ENCODE results near the gene SET. TPM values are rescaled to one million over a fixed set of nuclear protein-coding genes. Genes with fewer than 3 reads are reported as not detected.

Gene SET, protein sequence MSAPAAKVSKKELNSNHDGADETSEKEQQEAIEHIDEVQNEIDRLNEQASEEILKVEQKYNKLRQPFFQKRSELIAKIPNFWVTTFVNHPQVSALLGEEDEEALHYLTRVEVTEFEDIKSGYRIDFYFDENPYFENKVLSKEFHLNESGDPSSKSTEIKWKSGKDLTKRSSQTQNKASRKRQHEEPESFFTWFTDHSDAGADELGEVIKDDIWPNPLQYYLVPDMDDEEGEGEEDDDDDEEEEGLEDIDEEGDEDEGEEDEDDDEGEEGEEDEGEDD
- 100 to 1,000 TPM; 173 to 217 (median 202) TPM for total RNA-seq

DNA sequence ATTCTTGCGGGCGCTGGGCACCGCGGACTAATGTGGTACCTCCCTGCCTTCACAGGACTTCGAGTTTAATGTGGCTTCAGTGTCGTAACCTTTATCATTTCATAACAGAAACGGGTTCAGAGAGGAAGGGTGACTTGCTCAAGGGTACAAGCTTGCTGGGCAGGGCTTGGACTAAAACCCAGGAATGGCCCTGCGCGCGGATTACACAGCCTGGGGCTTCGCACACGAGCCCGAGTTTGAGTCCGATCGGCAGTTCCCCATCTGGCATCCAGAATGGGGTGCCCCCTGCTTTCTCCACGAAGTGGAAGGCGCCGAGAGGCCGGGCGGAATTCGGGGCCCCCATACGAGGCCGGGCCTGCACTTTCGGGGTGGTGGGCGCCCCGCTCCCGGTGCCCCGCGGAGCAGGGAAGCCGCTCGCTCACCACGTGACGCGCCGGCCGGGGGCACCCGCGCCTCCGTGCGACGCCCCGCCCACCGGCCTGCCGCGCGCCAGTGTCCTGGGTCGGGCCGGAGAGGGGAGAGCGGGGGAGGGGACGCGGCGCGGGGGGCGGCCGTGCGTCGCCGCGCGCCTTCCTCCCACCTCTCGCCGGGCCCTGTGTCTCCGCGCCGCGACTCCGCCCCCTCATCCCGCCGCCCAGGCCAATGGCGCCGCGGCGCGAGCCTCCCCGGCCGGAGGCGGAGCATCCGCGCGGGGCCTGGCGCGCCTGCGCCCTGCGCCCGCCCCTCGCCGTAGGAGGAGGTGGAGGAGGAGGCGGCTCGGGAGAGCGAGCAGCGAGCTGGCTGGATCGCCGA is at the start of gene SET:
Gene SET (plus strand): TSS at position 722 of the 792 bp plus-strand sequence. CDS start 361 bp downstream, outside the sequence.
- whole genome bisulfite sequencing, 2 donors, result 14 to 20% methylated on average over 14 to 17 of the region's 93 CpGs
- DNase-seq, result peak; percentile 97
- Histone ChIP-seq H3K4me1 (peaks cover 36 to 44% of the 10 kb centered on the region in 2 donors), H3K27ac (peak within 1 kb of the TSS; percentile 92 to 96 (median 93)), H3K9me3 (no peaks in the 10 kb centered on the region), H3K36me3 (peaks cover 20 to 22% of the 10 kb centered on the region in 2 donors), H3K4me3 (replicated peaks in 1 of 3) (peak within 1 kb of the TSS; percentile 24 to 89 (median 81)), H3K27me3 (no peaks in the 10 kb centered on the region)
- peak; percentile 21 to 98 for TF ChIP-seq POLR2A (IDR thresholded peaks at IDR 0.05)
- TF ChIP-seq, protein P1, sequence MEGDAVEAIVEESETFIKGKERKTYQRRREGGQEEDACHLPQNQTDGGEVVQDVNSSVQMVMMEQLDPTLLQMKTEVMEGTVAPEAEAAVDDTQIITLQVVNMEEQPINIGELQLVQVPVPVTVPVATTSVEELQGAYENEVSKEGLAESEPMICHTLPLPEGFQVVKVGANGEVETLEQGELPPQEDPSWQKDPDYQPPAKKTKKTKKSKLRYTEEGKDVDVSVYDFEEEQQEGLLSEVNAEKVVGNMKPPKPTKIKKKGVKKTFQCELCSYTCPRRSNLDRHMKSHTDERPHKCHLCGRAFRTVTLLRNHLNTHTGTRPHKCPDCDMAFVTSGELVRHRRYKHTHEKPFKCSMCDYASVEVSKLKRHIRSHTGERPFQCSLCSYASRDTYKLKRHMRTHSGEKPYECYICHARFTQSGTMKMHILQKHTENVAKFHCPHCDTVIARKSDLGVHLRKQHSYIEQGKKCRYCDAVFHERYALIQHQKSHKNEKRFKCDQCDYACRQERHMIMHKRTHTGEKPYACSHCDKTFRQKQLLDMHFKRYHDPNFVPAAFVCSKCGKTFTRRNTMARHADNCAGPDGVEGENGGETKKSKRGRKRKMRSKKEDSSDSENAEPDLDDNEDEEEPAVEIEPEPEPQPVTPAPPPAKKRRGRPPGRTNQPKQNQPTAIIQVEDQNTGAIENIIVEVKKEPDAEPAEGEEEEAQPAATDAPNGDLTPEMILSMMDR (IDR thresholded peaks at IDR 0.05), result no peak
- intact Hi-C loops (cut with DNase I), result loop anchor here (10.0 kb wide), 1 partner anchor 54 kb away; no protein-coding TSS in a partner anchor

DNA sequence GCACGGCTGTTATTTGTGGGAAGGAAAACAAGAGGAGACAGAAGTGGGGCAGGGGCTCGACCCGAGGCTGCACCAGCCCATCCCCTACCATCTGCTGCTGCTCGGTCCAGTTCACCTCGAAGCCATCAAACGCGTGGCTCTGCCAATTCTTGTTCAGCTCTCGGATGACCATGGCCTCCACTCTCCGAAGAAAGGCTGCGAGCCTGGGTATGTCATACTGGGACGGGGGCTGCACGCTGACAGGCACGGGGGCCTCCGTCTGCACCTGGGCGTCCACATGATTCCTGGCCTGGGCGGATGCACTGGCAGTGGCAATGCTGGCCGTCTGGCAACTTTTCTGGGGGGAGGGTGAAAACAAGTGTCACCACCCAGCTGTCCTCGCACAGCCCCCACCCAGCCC is 48.4 kb upstream of the SET start:
- Histone ChIP-seq H3K27ac (no peak overlapping the region), H3K4me3 (replicated peaks in 1 of 3) (no peak overlapping the region), H3K27me3 (no peaks in the 10 kb centered on the region), H3K4me1 (peaks cover 15 to 16% of the 10 kb centered on the region in 2 donors), H3K36me3 (peaks cover 0 to 19% of the 10 kb centered on the region in 2 donors), H3K9me3 (no peaks in the 10 kb centered on the region)
- no peak for TF ChIP-seq POLR2A (IDR thresholded peaks at IDR 0.05)
- TF ChIP-seq, protein P1 (IDR thresholded peaks at IDR 0.05), result no peak
- WGBS, 2 donors, result 93 to 94% methylated on average over 16 to 17 of the region's 18 CpGs
- intact Hi-C loops (cut with DNase I), result no loop called here
- no peak for DNase-seq

DNA sequence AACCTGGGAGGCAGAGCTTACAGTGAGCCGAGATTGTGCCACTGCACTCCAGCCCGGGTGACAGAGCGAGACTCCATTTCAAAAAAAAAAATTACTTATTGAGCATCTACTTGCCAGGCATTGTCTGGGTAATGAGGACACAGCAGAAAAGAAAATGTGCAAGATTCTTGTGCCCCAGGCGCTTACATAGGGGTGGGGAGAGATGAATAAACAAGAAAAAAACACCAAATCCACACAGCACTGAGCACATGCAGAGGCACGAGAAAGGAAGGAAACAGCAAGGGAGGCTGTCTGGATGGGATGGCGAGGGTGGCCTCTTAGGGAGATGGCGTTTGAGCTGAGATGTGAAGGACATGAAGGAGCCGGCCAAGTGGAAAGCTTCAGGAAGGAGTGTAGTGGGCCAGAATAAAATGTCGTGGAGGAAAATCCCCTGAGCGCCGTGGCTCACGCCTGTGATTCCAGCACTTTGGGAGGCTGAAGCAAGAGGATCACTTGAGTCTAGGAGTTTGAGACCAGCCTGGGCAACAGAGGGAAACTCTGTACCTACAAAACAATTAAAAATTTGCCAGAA is 46.3 kb upstream of the SET start:
- 70 to 76% methylated on average over 12 of the region's 12 CpGs for WGBS, 2 donors
- no peaks in the 10 kb centered on the region for H3K9me3 ChIP-seq
- no peak for TF ChIP-seq POLR2A (IDR thresholded peaks at IDR 0.05)
- TF ChIP-seq, protein P1 (IDR thresholded peaks at IDR 0.05), result no peak

DNA sequence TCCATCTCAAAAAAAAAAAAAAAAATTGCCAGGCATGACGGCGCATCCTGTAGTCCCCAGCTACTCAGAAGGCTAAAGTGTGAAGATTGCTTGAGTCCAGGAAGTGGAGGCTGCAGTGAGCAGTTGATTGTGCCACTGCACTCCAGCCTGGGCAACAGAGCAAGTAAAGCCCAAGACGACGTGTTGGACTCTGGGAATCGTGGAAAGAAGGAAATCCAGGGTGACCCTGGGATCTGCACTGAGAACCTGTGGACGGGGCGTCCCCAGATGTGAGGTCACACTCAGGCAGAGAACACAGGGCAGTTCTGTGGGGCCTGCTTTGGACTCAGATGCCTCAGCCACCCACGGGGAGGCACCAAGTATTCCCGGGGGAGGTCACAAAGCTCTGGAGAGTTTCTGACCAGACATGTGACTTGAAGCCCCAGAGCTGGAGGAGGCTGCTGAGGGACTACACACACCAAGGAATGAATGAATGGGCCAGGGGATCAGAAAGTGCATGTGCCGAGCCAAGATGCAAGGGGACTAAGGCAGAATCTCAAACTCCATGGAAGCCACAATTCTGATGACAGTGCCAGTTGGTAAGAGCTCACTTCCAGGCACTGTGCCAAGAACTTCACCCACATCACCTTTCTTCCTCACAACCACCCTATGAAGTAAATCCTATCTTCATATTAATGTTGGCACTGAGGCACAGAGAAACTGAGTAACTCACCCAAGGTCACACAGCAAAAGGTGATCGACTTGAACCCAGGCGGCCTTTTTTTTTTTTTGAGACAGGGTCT is 45.3 kb upstream of the SET start:
- H3K4me1 ChIP-seq, result no peaks in the 10 kb centered on the region
- no peak for TF ChIP-seq POLR2A (IDR thresholded peaks at IDR 0.05)
- TF ChIP-seq, protein P1 (IDR thresholded peaks at IDR 0.05), result no peak
- peak; percentile 35 to 36 for DNase-seq
- no peak overlapping the region for H3K27ac ChIP-seq
- 75 to 77% methylated on average over 12 of the region's 12 CpGs for WGBS, 2 donors
- H3K9me3 ChIP-seq, result no peaks in the 10 kb centered on the region
- peaks cover 0 to 15% of the 10 kb centered on the region in 2 donors for H3K36me3 ChIP-seq
- no peak overlapping the region for H3K4me3 ChIP-seq (replicated peaks in 1 of 3)
- no peaks in the 10 kb centered on the region for H3K27me3 ChIP-seq
- intact Hi-C loops (cut with DNase I), result no loop called here

More for the DNA sequence above, 46.3 kb upstream of the SET start:
- Histone ChIP-seq H3K27ac (no peak overlapping the region), H3K4me1 (no peaks in the 10 kb centered on the region), H3K36me3 (peaks cover 0 to 19% of the 10 kb centered on the region in 2 donors), H3K4me3 (replicated peaks in 1 of 3) (no peak overlapping the region), H3K27me3 (no peaks in the 10 kb centered on the region)
- peak; percentile 18 to 24 for DNase-seq
- intact Hi-C loops (cut with DNase I), result no loop called here
